SK-N-SH (cell line): ENCODE measurements around the gene ERP29.

Source experiments
- CTCF ChIP-seq: fragments of 200-600 bp; sonication (generic); IDR thresholded peaks from 2 replicates; pipeline ENCODE4 v1.6.1; 2017; ENCODE audit warnings: antibody characterized with exemption, mild to moderate bottlenecking, moderate library complexity
- EP300 ChIP-seq, 2 experiments: IDR thresholded peaks; 2 replicates each; pipeline versions ENCODE4 v1.4.0 to v1.6.1; 2012; ENCODE audit warnings: borderline replicate concordance in 1 of 2, low read depth in 1 of 2, low read length in 1 of 2
- EZH2phosphoT487 ChIP-seq: fragments of 200-600 bp; sonication (generic); IDR thresholded peaks from 2 replicates; pipeline ENCODE4 v1.6.1; 2017; ENCODE audit warnings: low read depth, mixed run types, mild to moderate bottlenecking, antibody characterized with exemption, moderate library complexity, borderline replicate concordance
- FOXM1 ChIP-seq: IDR thresholded peaks from 2 replicates; pipeline ENCODE4 v1.4.0; 2012; ENCODE audit warnings: low read depth, mild to moderate bottlenecking
- REST ChIP-seq: IDR thresholded peaks from 2 replicates; pipeline ENCODE4 v1.6.1; 2012; ENCODE audit warnings: mild to moderate bottlenecking, low read depth, low read length, moderate library complexity

GRCh38 chr12:111991946-111992345 lies 21.3 kb upstream of the ERP29 start:
- TF ChIP-seq REST, result no peak
- no peak for TF ChIP-seq CTCF
- TF ChIP-seq EZH2phosphoT487, result no peak
- TF ChIP-seq FOXM1, result no peak
- no peak for TF ChIP-seq EP300 (IDR thresholded peaks at IDR 0.05; ENCODE audit: borderline replicate concordance in 1 of 2, low read depth in 1 of 2, low read length in 1 of 2)
